Smooth muscle cell (in vitro differentiated cells): ENCODE measurements around the gene PRR12. TPM values are rescaled to one million over a fixed set of nuclear protein-coding genes. Genes with fewer than 3 reads are reported as not detected.
A peak's percentile ranks its signal among the peaks of the same experiment; 100 is the strongest.

ENCODE experiments used
- DNase-seq: peaks from one replicate; lab custom pipeline; 2025; ENCODE audit not compliant: unreplicated experiment; lab: John Stamatoyannopoulos, UW
- H2AFZ ChIP-seq: fragments of 200-600 bp; sonication (generic); 2 replicates; pipeline ENCODE4 v1.6.0; 2016; ENCODE audit warnings: antibody characterized with exemption, low read depth, mild to moderate bottlenecking
- H3F3A ChIP-seq: fragments of 200-600 bp; sonication (generic); 2 replicates; pipeline ENCODE4 v1.6.0; 2017; ENCODE audit warnings: antibody characterized with exemption, low read depth
- H3K27ac ChIP-seq: fragments of 200-600 bp; sonication (generic); 2 replicates; pipeline ENCODE4 v1.5.1; 2016; ENCODE audit warnings: low read depth, mild to moderate bottlenecking
- H3K27me3 ChIP-seq: fragments of 200-600 bp; sonication (generic); 2 replicates; pipeline ENCODE4 v1.6.1; 2016; ENCODE audit warnings: low read depth, mild to moderate bottlenecking
- H3K36me3 ChIP-seq: fragments of 200-600 bp; sonication (generic); 2 replicates; pipeline ENCODE4 v1.5.1; 2016; ENCODE audit warnings: low read depth
- H3K4me1 ChIP-seq: fragments of 200-600 bp; sonication (generic); 2 replicates; pipeline ENCODE4 v1.5.1; 2016; ENCODE audit warnings: low read depth
- H3K4me2 ChIP-seq: fragments of 200-600 bp; sonication (generic); 2 replicates; pipeline ENCODE4 v1.6.0; 2016; ENCODE audit warnings: mild to moderate bottlenecking
- H3K4me3 ChIP-seq: fragments of 200-600 bp; sonication (generic); 2 replicates; pipeline ENCODE4 v1.5.1; 2016; ENCODE audit warnings: mild to moderate bottlenecking
- H3K79me2 ChIP-seq: fragments of 200-600 bp; sonication (generic); 2 replicates; pipeline ENCODE4 v1.6.0; 2016; ENCODE audit warnings: low read depth, mild to moderate bottlenecking
- H3K9ac ChIP-seq: fragments of 200-600 bp; sonication (generic); 2 replicates; pipeline ENCODE4 v1.6.0; 2016; ENCODE audit warnings: low read depth
- H3K9me3 ChIP-seq: fragments of 200-600 bp; sonication (generic); replicated peaks from 2 replicates; pipeline ENCODE4 v1.5.1; 2016; ENCODE audit warnings: low read depth
- H4K20me1 ChIP-seq: fragments of 200-600 bp; sonication (generic); 2 replicates; pipeline ENCODE4 v1.6.0; 2016; ENCODE audit warnings: low read depth
- WGBS: methylation state at CpG from one replicate; pipeline ENCODE4 v1.1.7; 2016; ENCODE audit warnings: low lambda C conversion rate; 5-methylcytosine and 5-hydroxymethylcytosine counted together
- polyA plus RNA-seq: library from polyadenylated mRNA; unstranded; fragments of >200 nt; fragmentation: Nextera tagmentation; extraction: Ambion mirVana; gene quantifications from 2 replicates; pipeline ENCODE4 v1.2.1, GENCODE V29; 2016
- total RNA-seq: library from RNA; depleted of rRNA; stranded (reverse); fragments of >200 nt; gene quantifications from 2 replicates; pipeline ENCODE4 v1.2.3, GENCODE V29; 2014
- TF ChIP-seq, protein P1 (sequence below): fragments of 200-600 bp; sonication (generic); IDR thresholded peaks from 2 replicates; pipeline ENCODE4 v1.5.1; 2017; ENCODE audit warnings: borderline replicate concordance, mild to moderate bottlenecking, antibody characterized with exemption; ENCODE audit not compliant: insufficient read depth, poor library complexity, severe bottlenecking

The PRR12 gene
- total and polyA plus RNA-seq, 2 experiments from 2014 or later = 1.7 to 4.5 TPM

DNA sequence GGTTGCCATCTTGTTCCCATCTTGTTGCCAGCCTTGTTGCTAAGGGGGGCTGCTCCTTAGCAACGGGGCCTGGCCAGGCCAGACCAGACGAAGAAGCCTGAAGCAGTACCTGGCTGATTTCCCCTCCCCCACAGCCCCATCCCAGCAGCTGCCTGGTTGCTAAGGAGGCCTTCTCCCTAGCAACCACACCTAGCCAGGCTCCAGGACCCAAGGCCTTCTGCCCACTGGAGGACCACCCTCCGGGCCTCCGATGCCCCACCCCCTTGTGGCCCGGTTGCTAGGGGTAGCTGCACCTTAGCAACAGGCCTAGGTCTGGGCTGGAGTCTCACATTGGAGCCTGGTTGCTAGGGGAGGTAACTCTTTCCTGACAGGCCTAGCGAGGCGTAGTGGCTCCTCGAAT, 6.0 kb upstream of the PRR12 start:
- Histone ChIP-seq H3F3A (no peaks in the 10 kb centered on the region), H3K4me3 (no peak overlapping the region), H3K27me3 (no peaks in the 10 kb centered on the region), H3K36me3 (no peaks in the 10 kb centered on the region), H3K4me1 (no peaks in the 10 kb centered on the region), H3K79me2 (peaks cover 1% of the 10 kb centered on the region), H4K20me1 (no peaks in the 10 kb centered on the region), H3K27ac (no peak overlapping the region), H3K9me3 (no peaks in the 10 kb centered on the region), H3K4me2 (no peak overlapping the region), H3K9ac (no peak overlapping the region), H2AFZ (no peak overlapping the region)
- DNase-seq = no peak
- 78% methylated on average over 8 of the region's 8 CpGs for WGBS
- TF ChIP-seq, protein P1, sequence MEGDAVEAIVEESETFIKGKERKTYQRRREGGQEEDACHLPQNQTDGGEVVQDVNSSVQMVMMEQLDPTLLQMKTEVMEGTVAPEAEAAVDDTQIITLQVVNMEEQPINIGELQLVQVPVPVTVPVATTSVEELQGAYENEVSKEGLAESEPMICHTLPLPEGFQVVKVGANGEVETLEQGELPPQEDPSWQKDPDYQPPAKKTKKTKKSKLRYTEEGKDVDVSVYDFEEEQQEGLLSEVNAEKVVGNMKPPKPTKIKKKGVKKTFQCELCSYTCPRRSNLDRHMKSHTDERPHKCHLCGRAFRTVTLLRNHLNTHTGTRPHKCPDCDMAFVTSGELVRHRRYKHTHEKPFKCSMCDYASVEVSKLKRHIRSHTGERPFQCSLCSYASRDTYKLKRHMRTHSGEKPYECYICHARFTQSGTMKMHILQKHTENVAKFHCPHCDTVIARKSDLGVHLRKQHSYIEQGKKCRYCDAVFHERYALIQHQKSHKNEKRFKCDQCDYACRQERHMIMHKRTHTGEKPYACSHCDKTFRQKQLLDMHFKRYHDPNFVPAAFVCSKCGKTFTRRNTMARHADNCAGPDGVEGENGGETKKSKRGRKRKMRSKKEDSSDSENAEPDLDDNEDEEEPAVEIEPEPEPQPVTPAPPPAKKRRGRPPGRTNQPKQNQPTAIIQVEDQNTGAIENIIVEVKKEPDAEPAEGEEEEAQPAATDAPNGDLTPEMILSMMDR = no peak

DNA sequence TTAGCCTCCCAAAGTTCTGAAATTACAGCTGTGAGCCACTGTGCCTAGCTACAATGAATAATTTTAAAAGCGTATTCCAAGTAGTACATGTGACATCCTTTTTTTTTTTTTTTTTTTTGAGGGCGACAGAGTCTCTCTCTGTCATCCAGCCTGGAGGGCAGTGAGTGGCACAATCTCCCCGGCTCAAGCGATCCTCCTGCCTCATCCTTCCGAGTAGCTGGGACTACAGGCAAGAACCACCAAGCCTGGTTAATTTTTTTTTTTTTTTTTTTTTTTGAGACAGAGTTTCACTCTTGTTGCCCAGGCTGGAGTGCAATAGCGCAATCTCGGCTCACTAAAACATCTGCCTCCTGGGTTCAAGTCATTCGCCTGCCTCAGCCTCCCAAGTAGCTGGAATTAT, 3.8 kb upstream of the PRR12 start:
- 93% methylated on average over 8 of the region's 8 CpGs for WGBS
- no peaks in the 10 kb centered on the region for H3K27me3 ChIP-seq
- DNase-seq = no peak
- TF ChIP-seq, protein P1 = no peak
- peaks cover 2% of the 10 kb centered on the region for H3F3A ChIP-seq
- H3K27ac ChIP-seq = no peak overlapping the region
- peaks cover 6% of the 10 kb centered on the region for H3K79me2 ChIP-seq
- no peak overlapping the region for H2AFZ ChIP-seq
- H3K4me3 ChIP-seq = no peak overlapping the region
- no peaks in the 10 kb centered on the region for H3K36me3 ChIP-seq
- no peaks in the 10 kb centered on the region for H3K9me3 ChIP-seq
- H3K4me2 ChIP-seq = no peak overlapping the region
- no peak overlapping the region for H3K9ac ChIP-seq
- no peaks in the 10 kb centered on the region for H3K4me1 ChIP-seq
- peaks cover 3% of the 10 kb centered on the region for H4K20me1 ChIP-seq

DNA sequence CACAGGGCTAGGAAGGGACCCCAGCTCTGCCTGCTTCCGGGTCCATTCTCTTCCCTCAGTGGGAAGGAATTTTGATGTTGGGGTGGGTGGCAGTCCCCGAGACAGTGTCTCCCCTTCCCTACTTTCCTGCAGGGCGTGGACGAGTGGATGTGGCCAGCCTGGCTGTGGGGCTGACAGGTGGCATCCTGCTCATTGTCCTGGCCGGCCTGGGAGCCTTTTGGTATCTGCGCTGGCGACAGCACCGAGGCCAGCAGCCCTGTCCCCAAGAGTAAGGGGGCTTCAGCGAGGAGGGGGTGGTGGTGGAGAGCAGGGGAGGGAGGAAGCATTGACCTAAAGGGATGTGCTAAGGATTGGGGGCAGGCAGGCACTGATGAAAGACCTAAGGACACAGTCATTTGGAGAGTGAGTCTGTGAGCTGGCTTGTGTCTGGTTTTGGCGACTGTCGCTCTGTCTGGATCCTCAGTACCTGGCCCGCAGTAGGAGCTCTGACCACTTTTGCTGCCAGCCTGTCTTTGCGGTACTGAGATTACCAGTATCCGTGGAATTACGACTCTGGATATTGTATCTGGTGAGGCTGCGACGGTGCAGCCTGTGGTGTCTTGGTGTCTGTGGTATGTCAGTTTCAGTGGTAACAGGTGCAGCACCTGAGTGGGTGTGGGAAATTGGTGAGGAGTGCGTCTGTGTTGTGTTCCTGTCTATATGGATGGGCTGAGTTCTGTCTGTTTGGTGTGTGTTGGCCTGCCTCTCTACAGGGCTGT, 2.4 kb upstream of the PRR12 start:
- Histone ChIP-seq H3K9ac (no peak overlapping the region), H3K4me1 (no peaks in the 10 kb centered on the region), H2AFZ (no peak overlapping the region), H3K9me3 (no peaks in the 10 kb centered on the region), H3F3A (peaks cover 8% of the 10 kb centered on the region), H3K4me3 (no peak overlapping the region), H4K20me1 (peaks cover 14% of the 10 kb centered on the region), H3K27me3 (no peaks in the 10 kb centered on the region), H3K4me2 (no peak overlapping the region), H3K36me3 (no peaks in the 10 kb centered on the region), H3K79me2 (peaks cover 19% of the 10 kb centered on the region), H3K27ac (no peak overlapping the region)
- TF ChIP-seq, protein P1 = no peak
- no peak for DNase-seq
- 86% methylated on average over 18 of the region's 18 CpGs for WGBS

DNA sequence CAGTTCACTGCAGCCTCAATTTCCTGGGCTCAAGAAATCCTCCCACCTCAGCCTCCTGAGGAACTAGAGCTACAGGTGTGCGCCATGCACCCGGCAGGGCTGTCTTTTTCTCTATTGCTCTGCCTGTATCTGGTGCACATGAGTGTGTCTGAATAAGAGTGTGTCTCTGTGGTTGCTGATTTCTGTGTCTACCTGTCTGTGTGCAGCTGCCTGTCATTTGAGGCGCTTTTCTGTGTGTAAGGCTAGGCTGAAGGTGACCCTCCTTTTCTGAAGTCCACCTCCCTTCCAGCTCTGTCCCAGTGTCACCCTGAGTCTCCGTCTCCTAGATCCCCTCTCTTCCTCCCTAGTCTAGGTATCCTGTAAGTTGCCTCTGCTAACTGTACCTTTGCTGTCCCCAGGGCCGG, 1.5 kb upstream of the PRR12 start:
- no peak overlapping the region for H2AFZ ChIP-seq
- H3K27me3 ChIP-seq = no peaks in the 10 kb centered on the region
- H3K9ac ChIP-seq = no peak overlapping the region
- H3F3A ChIP-seq = peaks cover 8% of the 10 kb centered on the region
- peaks cover 27% of the 10 kb centered on the region for H3K79me2 ChIP-seq
- H3K4me1 ChIP-seq = no peaks in the 10 kb centered on the region
- no peak for DNase-seq
- no peaks in the 10 kb centered on the region for H3K9me3 ChIP-seq
- H3K27ac ChIP-seq = no peak overlapping the region
- H3K4me3 ChIP-seq = peak overlapping the region; percentile 85
- H4K20me1 ChIP-seq = peaks cover 24% of the 10 kb centered on the region
- H3K4me2 ChIP-seq = peak overlapping the region; percentile 95
- WGBS = 58% methylated on average over 5 of the region's 5 CpGs
- H3K36me3 ChIP-seq = no peaks in the 10 kb centered on the region
- TF ChIP-seq, protein P1 = no peak
